VCaP (cell line): Measurements from ENCODE around the gene B2M.
"Not testable (repeated sequence)": the region's sequence is repeated elsewhere in the genome, so short reads cannot be mapped to it uniquely, and the experiment has no call there.

Source experiments
- H3K27ac ChIP-seq: fragments of 450-650 bp; 2 replicates; pipeline ENCODE4 v1.5.1; 2017
- CTCF ChIP-seq: fragments of 450-650 bp; conservative IDR thresholded peaks from 2 replicates; pipeline ENCODE4 v1.5.1; 2017; ENCODE audit warnings: mild to moderate bottlenecking, moderate library complexity

Gene B2M

GRCh38 chr15:44715797-44716334, 4.5 kb downstream of the B2M start:
- H3K27ac ChIP-seq: no peak overlapping the region
- TF ChIP-seq CTCF: no peak

GRCh38 chr15:44716983-44717602, 5.8 kb downstream of the B2M start:
- no peak for TF ChIP-seq CTCF
- H3K27ac ChIP-seq: no peak overlapping the region

GRCh38 chr15:44718180-44718926, 7.0 kb downstream of the B2M start:
- no peak for TF ChIP-seq CTCF
- H3K27ac ChIP-seq: no peak overlapping the region

GRCh38 chr15:44718927-44719292, 7.6 kb downstream of the B2M start:
- no peak for TF ChIP-seq CTCF
- H3K27ac ChIP-seq: no peak overlapping the region

- no peak overlapping the region for H3K27ac ChIP-seq
- no peak for TF ChIP-seq CTCF
Measured at GRCh38 chr15:44719293-44719999, 8.1 kb downstream of the B2M start.

GRCh38 chr15:44720000-44720435, 8.7 kb downstream of the B2M start:
- H3K27ac ChIP-seq: not testable (repeated sequence)

- H3K27ac ChIP-seq: no peak overlapping the region
- no peak for TF ChIP-seq CTCF
Measured at GRCh38 chr15:44720460-44721176, 9.3 kb downstream of the B2M start.
